ENCODE data around the gene LAMB1. TPM values are rescaled to one million over a fixed set of nuclear protein-coding genes. Genes with fewer than 3 reads are reported as not detected.

LAMB1 gene
- total RNA-seq, 1 donor from 2014 or later: 104 TPM

DNA sequence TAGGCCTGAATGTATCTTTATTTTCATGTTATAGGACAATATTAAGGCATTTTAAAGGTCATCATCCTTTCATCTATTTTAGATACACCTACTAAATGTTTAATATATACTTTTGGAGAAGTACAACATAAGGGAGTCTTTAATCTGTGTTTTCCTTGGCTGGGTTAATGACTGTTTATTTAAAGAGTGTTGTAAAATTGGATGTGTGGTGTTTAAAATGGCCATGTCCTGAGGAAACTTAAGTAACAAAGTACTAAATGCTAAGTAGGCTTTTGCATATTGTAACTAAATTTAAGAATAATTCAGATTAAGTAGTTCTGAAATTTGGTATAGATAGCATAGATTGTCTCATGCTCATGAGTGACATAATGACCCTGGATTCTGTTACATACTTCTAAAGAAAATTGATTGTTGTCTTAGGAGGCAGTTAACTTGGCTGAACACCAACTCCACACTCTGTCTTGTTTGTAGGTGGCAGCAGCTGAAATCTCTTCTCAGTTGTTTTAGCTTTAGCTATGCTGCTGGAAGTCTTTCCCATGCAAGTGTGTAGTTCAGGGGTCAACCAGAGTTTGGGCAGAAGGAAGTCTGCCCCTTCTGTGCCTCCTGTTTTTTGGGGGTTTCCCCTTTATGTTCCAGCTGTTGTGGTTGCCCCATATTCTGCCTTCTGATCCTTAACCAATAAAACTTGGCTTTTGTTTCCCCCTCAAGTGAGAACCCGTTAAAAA, 82.8 kb downstream of the LAMB1 start:
- Histone ChIP-seq H3K4me3 (no peak overlapping the region), H3K27me3 (ENCODE audit: low read depth) (no peaks in the 10 kb centered on the region), H3K27ac (no peak overlapping the region), H3K36me3 (peaks cover 99% of the 10 kb centered on the region), H3K9me3 (no peaks in the 10 kb centered on the region), H3K4me1 (no peaks in the 10 kb centered on the region)
- ATAC-seq (peak in 1 of 2 donors; percentile 21), DNase-seq (no peak)
- intact Hi-C loops (cut with DNase I): no loop called here
- TF ChIP-seq, protein P1, sequence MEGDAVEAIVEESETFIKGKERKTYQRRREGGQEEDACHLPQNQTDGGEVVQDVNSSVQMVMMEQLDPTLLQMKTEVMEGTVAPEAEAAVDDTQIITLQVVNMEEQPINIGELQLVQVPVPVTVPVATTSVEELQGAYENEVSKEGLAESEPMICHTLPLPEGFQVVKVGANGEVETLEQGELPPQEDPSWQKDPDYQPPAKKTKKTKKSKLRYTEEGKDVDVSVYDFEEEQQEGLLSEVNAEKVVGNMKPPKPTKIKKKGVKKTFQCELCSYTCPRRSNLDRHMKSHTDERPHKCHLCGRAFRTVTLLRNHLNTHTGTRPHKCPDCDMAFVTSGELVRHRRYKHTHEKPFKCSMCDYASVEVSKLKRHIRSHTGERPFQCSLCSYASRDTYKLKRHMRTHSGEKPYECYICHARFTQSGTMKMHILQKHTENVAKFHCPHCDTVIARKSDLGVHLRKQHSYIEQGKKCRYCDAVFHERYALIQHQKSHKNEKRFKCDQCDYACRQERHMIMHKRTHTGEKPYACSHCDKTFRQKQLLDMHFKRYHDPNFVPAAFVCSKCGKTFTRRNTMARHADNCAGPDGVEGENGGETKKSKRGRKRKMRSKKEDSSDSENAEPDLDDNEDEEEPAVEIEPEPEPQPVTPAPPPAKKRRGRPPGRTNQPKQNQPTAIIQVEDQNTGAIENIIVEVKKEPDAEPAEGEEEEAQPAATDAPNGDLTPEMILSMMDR (IDR thresholded peaks at IDR 0.05): no peak

DNA sequence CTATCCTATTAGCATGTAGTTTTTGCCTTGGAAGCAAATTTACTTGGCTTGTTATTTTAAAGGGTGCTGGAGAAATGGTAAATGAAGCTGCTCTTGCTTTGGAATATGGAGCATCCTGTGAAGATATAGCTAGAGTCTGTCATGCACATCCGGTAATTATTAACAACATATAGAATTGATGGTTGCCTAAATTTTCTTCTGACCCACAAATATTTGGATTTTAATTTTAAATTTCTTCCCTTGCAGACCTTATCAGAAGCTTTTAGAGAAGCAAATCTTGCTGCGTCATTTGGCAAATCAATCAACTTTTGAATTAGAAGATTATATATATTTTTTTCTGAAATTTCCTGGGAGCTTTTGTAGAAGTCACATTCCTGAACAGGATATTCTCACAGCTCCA, 84.0 kb downstream of the LAMB1 start:
- no peak for DNase-seq
- H3K4me1 ChIP-seq: no peaks in the 10 kb centered on the region
- no peak for ATAC-seq
- no peak overlapping the region for H3K27ac ChIP-seq
- intact Hi-C loops (cut with DNase I): no loop called here
- H3K27me3 ChIP-seq (ENCODE audit: low read depth): no peaks in the 10 kb centered on the region
- TF ChIP-seq, protein P1 (IDR thresholded peaks at IDR 0.05): no peak
- peaks cover 87% of the 10 kb centered on the region for H3K36me3 ChIP-seq
- H3K4me3 ChIP-seq: no peak overlapping the region
- H3K9me3 ChIP-seq: no peaks in the 10 kb centered on the region

DNA sequence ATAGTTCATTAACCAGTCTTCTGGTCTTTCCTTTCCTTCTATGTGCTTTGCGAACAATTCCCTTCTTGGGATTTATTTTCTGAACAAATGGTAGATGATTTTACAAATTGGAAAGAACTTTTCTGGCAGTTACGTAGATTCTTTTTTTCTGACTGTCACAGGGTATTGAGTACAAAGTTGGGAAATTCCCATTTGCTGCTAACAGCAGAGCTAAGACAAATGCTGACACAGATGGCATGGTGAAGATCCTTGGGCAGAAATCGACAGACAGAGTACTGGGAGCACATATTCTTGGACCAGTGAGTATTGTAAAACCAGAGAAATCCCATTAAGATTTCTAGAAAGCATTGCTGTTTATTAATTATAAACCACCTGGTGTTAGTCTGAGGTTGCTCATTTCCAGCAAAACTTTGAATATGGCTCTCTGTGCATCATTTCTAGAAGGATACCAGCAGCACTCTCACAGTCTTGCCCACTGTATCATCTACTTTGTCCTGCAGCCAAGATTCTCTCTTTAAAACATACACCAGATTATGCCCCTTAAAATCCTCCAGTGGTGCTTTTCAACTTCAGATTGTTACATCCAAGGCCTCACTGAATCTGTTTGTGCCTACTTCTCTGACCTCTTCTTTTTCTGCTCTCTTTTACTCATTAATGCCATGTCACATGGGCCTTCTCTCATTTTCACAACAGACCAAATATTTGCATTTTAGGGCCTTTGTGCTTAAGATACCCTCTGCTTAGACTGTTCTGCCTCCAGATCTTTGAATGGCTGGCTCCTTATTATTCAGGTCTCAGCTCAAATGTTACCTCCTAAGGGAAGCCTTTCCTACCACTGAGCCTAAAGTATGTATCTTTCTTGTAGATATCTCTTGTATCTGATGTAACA, 85.0 kb downstream of the LAMB1 start:
- Histone ChIP-seq H3K9me3 (no peaks in the 10 kb centered on the region), H3K4me1 (peaks cover 4% of the 10 kb centered on the region), H3K27me3 (ENCODE audit: low read depth) (no peaks in the 10 kb centered on the region), H3K27ac (no peak overlapping the region), H3K36me3 (peaks cover 78% of the 10 kb centered on the region), H3K4me3 (no peak overlapping the region)
- ATAC-seq (no peak), DNase-seq (no peak)
- intact Hi-C loops (cut with DNase I): no loop called here
- TF ChIP-seq, protein P1 (IDR thresholded peaks at IDR 0.05): no peak

DNA sequence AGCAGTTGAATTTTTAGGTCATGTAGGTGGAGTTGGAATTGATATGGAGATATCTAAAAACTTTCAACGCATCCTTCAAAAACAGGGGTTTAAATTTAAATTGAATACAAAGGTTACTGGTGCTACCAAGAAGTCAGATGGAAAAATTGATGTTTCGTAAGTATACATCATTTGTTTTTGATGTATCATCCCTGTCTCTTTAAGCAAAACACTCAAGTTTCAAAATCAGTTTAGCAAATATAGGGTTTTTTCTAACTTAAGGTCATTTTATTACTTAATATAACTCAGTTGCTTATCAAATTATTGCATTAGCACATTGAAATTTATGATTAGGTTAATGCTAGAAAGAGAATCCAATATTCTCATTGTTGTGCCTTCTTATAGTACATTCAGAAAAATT, 87.4 kb downstream of the LAMB1 start:
- Histone ChIP-seq H3K27me3 (ENCODE audit: low read depth) (no peaks in the 10 kb centered on the region), H3K4me3 (no peak overlapping the region), H3K9me3 (no peaks in the 10 kb centered on the region), H3K27ac (no peak overlapping the region), H3K4me1 (peaks cover 4% of the 10 kb centered on the region), H3K36me3 (peaks cover 72% of the 10 kb centered on the region)
- DNase-seq (no peak), ATAC-seq (no peak)
- intact Hi-C loops (cut with DNase I): no loop called here
- TF ChIP-seq, protein P1 (IDR thresholded peaks at IDR 0.05): no peak

DNA sequence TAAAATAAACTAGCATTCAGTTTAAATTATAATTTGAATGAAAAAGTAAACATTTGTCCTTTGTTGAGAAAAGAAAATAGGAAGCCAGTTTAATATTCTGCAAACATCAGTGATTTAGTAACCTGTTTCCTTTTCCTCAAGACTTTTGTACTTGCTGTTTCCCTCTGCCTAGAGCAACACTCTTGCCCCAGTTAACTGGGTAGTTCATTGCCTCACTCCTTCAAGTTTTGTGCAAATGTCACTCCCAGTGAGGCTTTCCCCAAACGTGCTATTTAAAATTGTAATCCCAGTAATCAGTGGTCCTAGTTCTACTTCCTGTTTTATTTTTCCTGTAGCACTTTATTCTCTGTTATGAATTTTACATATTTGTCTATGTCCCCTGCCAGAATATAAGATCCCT, 88.1 kb downstream of the LAMB1 start:
- TF ChIP-seq, protein P1 (IDR thresholded peaks at IDR 0.05): no peak
- intact Hi-C loops (cut with DNase I): no loop called here
- Histone ChIP-seq H3K27me3 (ENCODE audit: low read depth) (no peaks in the 10 kb centered on the region), H3K9me3 (no peaks in the 10 kb centered on the region), H3K4me3 (no peak overlapping the region), H3K36me3 (peaks cover 72% of the 10 kb centered on the region), H3K27ac (no peak overlapping the region), H3K4me1 (peaks cover 4% of the 10 kb centered on the region)
- ATAC-seq (peak; percentile 48 to 59), DNase-seq (no peak)

Measured in lower lobe of right lung (tissue), 2 donors.